Peyer's patch (tissue), 4 donors: ENCODE results near the gene TRIM31. TPM values are rescaled to one million over a fixed set of nuclear protein-coding genes. Genes with fewer than 3 reads are reported as not detected.

Source experiments
- DNase-seq, 3 donors: peaks; one replicate each; pipeline ENCODE4 v3.0.0-alpha.2; 2017 to 2019
- H3K27ac ChIP-seq, 4 donors: fragments of 200-600 bp; sonication (generic); one replicate each; pipeline ENCODE4 v1.5.1; 2016 to 2019
- H3K27me3 ChIP-seq, 2 donors: fragments of 200-600 bp; sonication (generic); one replicate each; pipeline ENCODE4 v1.5.1; 2019
- H3K36me3 ChIP-seq, 3 donors: fragments of 200-600 bp; sonication (generic); one replicate each; pipeline ENCODE4 v1.5.1; 2016 to 2019
- H3K4me1 ChIP-seq, 4 donors: fragments of 200-600 bp; sonication (generic); one replicate each; pipeline ENCODE4 v1.5.1; 2016 to 2019
- H3K4me3 ChIP-seq, 4 donors: fragments of 200-600 bp; sonication (generic); 1 replicate in 3 of 4; 2 replicates in 1 of 4; pipeline ENCODE4 v1.5.1; 2016 to 2019; ENCODE audit warnings: mild to moderate bottlenecking in 1 of 4
- H3K9me3 ChIP-seq, 4 donors: fragments of 200-600 bp; sonication (generic); one replicate each; pipeline ENCODE4 v1.5.1; 2016 to 2019; ENCODE audit warnings: mild to moderate bottlenecking in 1 of 4
- CTCF ChIP-seq, 6 experiments: fragments of 450-650 bp in 4 of 6; fragments of 200-600 bp in 2 of 6; sonication (generic) in 1 of 6; IDR thresholded peaks; one replicate each; pipeline ENCODE4 v1.5.1; 2017 to 2019; ENCODE audit warnings: antibody characterized with exemption in 6 of 6, mild to moderate bottlenecking in 3 of 6, moderate library complexity in 1 of 6
- POLR2A ChIP-seq, 2 donors: fragments of 450-650 bp; IDR thresholded peaks; one replicate each; pipeline ENCODE4 v1.5.1; 2017; ENCODE audit warnings: antibody characterized with exemption in 2 of 2, mild to moderate bottlenecking in 2 of 2, moderate library complexity in 2 of 2
- total RNA-seq, 4 donors: library from RNA; depleted of rRNA; stranded (reverse); fragments of >200 nt; gene quantifications; one replicate each; pipeline ENCODE4 v1.1.0, GENCODE V29; 2016

The TRIM31 gene
- total RNA-seq, 4 donors from 2014 or later: 9.9 to 56.9 (median 42.0) TPM

- Histone ChIP-seq H3K4me1 (peaks cover 4 to 41% (median 18%) of the 10 kb centered on the region in 4 donors), H3K9me3 (no peaks in the 10 kb centered on the region), H3K27me3 (peaks cover 0 to 24% of the 10 kb centered on the region in 2 donors), H3K27ac (no peak overlapping the region), H3K36me3 (peaks cover 0 to 14% (median 0%) of the 10 kb centered on the region in 3 donors), H3K4me3 (no peak overlapping the region)
- TF ChIP-seq CTCF (IDR thresholded peaks at IDR 0.05) (no peak), POLR2A (IDR thresholded peaks at IDR 0.05) (no peak)
- DNase-seq: no peak
These were observed 41.6 kb downstream of the TRIM31 start for GRCh38 chr6:30071081-30071818.

DNA sequence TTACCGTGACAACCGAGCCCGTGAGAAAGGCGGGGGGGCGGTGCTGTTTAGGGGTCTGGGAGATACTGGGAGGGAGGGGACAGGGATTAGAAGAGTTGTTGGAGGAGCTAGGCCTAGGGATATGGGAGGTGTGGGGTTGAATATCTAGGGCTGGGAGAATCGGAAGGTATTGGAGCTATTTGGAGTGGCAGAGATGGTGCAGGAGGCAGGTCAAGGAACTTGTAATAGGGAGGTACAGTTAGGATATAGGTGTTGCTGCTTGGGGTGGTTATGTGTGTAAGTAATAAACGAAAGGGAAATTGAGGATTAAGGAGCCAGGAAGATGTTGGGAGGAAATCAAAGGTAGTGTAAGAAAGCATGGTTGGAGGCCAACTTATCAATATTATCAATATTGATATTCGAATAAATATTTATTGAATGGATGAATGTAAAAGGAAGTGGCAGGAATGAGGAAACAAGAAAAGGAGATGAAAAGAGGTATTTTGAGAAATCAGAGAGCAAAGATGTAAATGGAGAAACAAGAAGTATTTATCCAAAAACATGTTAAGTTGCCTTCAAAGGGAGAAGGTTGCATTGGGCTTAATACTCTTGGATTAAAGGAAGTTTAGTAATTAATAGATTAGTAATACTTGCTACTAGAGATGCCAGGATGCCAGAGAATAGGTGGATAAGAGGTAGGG is 45.3 kb downstream of the TRIM31 start:
- no peak for TF ChIP-seq POLR2A (IDR thresholded peaks at IDR 0.05)
- TF ChIP-seq CTCF (IDR thresholded peaks at IDR 0.05): no peak
- DNase-seq: no peak
- H3K27me3 ChIP-seq: peaks cover 0 to 4% of the 10 kb centered on the region in 2 donors
- H3K4me1 ChIP-seq: peaks cover 0 to 30% (median 7%) of the 10 kb centered on the region in 4 donors
- H3K27ac ChIP-seq: peak overlapping the region; percentile 89 to 97 (median 92)
- H3K36me3 ChIP-seq: peaks cover 0 to 21% (median 0%) of the 10 kb centered on the region in 3 donors
- H3K4me3 ChIP-seq: peak overlapping the region; percentile 71 to 82 (median 76)
- no peaks in the 10 kb centered on the region for H3K9me3 ChIP-seq

DNA sequence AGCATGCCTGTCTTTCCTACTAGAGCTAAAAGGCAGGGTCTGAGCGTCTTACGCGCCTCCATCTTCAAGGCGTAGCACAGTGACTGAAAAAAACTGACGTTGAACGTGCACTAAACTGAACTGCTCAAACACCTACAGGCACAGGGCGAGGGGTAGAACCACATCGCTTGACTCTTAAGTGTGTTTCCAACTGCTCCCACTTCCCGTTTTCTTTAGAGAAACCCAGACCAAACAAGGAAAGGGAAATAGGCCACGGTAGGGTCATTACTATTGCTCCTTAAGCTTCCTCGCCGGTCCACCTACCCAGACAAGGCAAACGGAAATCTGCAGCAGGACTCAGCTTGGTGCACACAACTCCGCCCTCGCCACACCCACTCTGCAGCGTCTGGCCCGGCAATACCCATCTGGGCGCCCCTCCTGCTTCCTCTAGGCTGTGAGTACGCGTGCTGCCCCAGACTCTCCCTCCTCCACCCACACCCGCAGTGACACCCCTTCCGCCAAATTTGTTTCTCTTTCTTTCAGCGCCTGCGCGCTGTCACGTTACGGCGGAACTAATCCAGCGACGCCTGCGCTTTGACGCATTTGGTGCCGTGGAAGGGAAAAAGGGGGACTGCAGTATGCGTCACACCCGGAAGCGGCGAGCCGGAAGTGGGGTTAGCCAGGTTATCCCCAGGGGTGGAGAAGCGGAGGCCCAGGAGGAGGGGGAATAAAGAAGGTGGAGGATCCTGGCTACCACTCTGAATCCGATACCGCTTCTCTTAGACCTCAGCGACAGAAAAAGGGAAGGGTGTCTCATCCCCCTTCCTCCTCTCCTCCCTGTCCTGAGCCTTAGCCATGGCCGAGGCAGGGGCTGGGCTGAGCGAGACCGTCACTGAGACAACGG is 46.1 kb downstream of the TRIM31 start, which contains the start of gene PPP1R11:
PPP1R11 (plus strand) TSS at position 622 of the 883 bp plus-strand sequence; CDS start at position 835, 213 bp downstream.
- H3K36me3 ChIP-seq: peaks cover 0 to 21% (median 0%) of the 10 kb centered on the region in 3 donors
- no peaks in the 10 kb centered on the region for H3K9me3 ChIP-seq
- peaks cover 0 to 30% (median 7%) of the 10 kb centered on the region in 4 donors for H3K4me1 ChIP-seq
- DNase-seq: peak; percentile 98 to 99 (median 99)
- H3K27me3 ChIP-seq: peaks cover 0 to 4% of the 10 kb centered on the region in 2 donors
- no peak for TF ChIP-seq CTCF (IDR thresholded peaks at IDR 0.05)
- TF ChIP-seq POLR2A (IDR thresholded peaks at IDR 0.05): peak; percentile 90
- peak within 1 kb of the TSS; percentile 89 to 97 (median 92) for H3K27ac ChIP-seq
- peak within 1 kb of the TSS; percentile 71 to 82 (median 76) for H3K4me3 ChIP-seq

DNA sequence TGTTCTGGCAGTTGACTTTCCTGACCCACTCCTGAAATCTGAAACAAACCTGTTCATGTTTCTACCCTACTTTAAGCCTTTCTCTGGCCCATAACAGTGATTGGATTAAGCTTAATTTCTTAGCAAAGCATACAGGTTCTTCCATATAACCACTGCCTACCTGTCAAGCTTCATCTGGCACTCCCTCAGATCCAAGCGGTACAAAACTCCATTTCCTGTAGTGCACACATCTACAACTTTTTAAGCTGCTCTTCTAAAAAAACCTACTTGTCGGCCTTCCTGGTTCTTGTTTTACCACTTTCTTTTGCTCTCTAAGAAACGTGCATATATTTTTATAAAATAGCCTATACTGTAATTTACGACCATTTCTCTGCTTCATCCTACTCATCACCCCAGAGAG is 46.8 kb downstream of the TRIM31 start:
- H3K4me3 ChIP-seq: peak overlapping the region; percentile 71 to 82 (median 76)
- peaks cover 0 to 24% (median 7%) of the 10 kb centered on the region in 4 donors for H3K4me1 ChIP-seq

More for the DNA sequence above, 46.8 kb downstream of the TRIM31 start:
- TF ChIP-seq POLR2A (IDR thresholded peaks at IDR 0.05): no peak
- TF ChIP-seq CTCF (IDR thresholded peaks at IDR 0.05): peak in 1 of 6 experiments; percentile 4
- Histone ChIP-seq H3K9me3 (no peaks in the 10 kb centered on the region), H3K27ac (peak overlapping the region; percentile 89 to 97 (median 92)), H3K27me3 (peaks cover 0 to 1% of the 10 kb centered on the region in 2 donors), H3K36me3 (peaks cover 0 to 21% (median 0%) of the 10 kb centered on the region in 3 donors)
- no peak for DNase-seq
